Measurements from ENCODE around the gene FBXO4.

FBXO4 gene

DNA sequence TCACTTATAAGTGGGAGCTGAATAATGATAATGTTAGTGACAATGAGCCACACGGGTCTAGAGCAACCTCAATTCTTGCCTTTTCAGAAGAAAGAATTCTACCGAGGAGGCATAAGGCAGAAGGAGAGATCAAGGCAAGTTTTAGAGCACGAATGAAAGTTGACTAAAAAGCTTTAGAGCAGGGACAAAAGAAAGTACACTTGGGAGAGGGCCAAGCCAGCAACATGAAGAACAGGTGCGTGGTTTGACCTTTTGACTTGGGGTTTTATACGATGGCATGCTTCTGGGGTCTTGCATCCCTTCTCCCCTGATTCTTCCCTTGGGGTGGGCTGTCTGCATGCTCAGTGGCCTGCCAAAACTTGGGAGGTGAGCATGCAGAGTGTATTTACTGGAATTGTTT lies 42.3 kb upstream of the FBXO4 start:
- Histone ChIP-seq H3K4me3 (replicated peaks; ENCODE audit: low read depth, low read length) (no peak overlapping the region), H3K36me3 (ENCODE audit: control insufficient read depth, insufficient read depth, low read length) (no peaks in the 10 kb centered on the region), H3K27me3 (replicated peaks; ENCODE audit: control insufficient read depth, insufficient read depth, low read length) (no peaks in the 10 kb centered on the region)
- DNase-seq (ENCODE audit: extremely low read depth, insufficient read length), result no peak
- TF ChIP-seq CTCF (IDR thresholded peaks at IDR 0.05; ENCODE audit: insufficient read depth, low read length, poor library complexity, severe bottlenecking), result no peak

- no peaks in the 10 kb centered on the region for H3K36me3 ChIP-seq (ENCODE audit: control insufficient read depth, insufficient read depth, low read length)
- no peak for DNase-seq (ENCODE audit: extremely low read depth, insufficient read length)
- TF ChIP-seq CTCF (IDR thresholded peaks at IDR 0.05; ENCODE audit: insufficient read depth, low read length, poor library complexity, severe bottlenecking), result no peak
Observed at GRCh38 chr5:41883243-41883642, 41.8 kb upstream of the FBXO4 start.

DNA sequence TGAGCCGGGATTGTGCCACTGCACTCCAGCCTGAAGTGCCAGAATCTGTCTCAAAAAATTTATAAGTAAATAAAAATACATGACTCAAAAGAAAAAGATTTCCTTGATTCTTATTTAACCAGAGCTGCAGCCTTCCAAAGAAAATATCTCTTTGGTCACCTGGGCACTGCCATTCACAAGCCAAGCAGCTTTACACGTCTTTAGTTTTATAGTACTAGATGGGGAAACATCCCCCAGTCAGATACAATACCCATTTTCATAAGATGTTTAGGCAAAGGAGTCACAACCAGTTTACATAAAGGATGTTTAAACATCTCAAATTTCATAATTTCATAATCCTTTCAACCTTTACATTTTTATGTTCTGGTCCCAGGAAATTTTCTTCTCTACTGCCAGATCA lies 41.1 kb upstream of the FBXO4 start:
- H3K36me3 ChIP-seq (ENCODE audit: control insufficient read depth, insufficient read depth, low read length), result no peaks in the 10 kb centered on the region
- no peak for DNase-seq (ENCODE audit: extremely low read depth, insufficient read length)
- no peak for TF ChIP-seq CTCF (IDR thresholded peaks at IDR 0.05; ENCODE audit: insufficient read depth, low read length, poor library complexity, severe bottlenecking)
- H3K27me3 ChIP-seq (replicated peaks; ENCODE audit: control insufficient read depth, insufficient read depth, low read length), result no peaks in the 10 kb centered on the region
- H3K4me3 ChIP-seq (replicated peaks; ENCODE audit: low read depth, low read length), result no peak overlapping the region

More at GRCh38 chr5:41883243-41883642, 41.8 kb upstream of the FBXO4 start:
- H3K4me3 ChIP-seq (replicated peaks; ENCODE audit: low read depth, low read length), result no peak overlapping the region
- H3K27me3 ChIP-seq (replicated peaks; ENCODE audit: control insufficient read depth, insufficient read depth, low read length), result no peaks in the 10 kb centered on the region

- Histone ChIP-seq H3K27me3 (replicated peaks; ENCODE audit: control insufficient read depth, insufficient read depth, low read length) (no peaks in the 10 kb centered on the region), H3K36me3 (ENCODE audit: control insufficient read depth, insufficient read depth, low read length) (no peaks in the 10 kb centered on the region), H3K4me3 (replicated peaks; ENCODE audit: low read depth, low read length) (no peak overlapping the region)
- no peak for TF ChIP-seq CTCF (IDR thresholded peaks at IDR 0.05; ENCODE audit: insufficient read depth, low read length, poor library complexity, severe bottlenecking)
- DNase-seq (ENCODE audit: extremely low read depth, insufficient read length), result no peak
Observed at GRCh38 chr5:41885286-41885685, 39.8 kb upstream of the FBXO4 start.

DNA sequence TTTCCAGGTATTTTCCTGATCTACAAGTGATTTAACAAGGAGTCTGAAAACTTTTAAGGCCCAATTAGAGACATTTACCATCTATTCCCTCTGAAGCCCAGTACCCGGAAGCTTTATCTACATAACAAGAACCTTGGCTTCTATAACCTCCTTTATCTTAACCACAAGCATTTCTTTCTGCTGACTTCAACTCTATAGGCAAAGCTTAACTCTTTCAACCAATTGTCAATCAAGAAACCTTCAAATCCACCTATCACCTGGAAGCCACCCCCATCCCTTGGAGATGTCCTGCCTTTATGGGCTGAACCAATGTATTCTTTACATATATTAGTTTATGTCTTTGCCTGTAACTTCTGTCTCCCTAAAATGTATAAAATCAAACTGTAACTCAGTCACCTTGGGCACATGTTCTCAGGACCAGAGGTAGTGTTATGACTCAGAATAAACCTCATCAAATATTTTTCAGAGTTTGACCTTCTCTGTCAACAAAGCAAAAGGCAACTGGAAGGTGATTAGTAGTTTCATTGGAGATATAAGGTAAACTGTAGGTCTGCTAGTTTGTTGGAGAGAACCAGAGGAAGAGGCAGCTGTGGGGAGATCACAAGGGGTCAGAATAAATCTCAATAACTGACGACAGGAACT lies 33.9 kb upstream of the FBXO4 start:
- no peaks in the 10 kb centered on the region for H3K36me3 ChIP-seq (ENCODE audit: control insufficient read depth, insufficient read depth, low read length)

More for the DNA sequence above, 33.9 kb upstream of the FBXO4 start:
- no peaks in the 10 kb centered on the region for H3K27me3 ChIP-seq (replicated peaks; ENCODE audit: control insufficient read depth, insufficient read depth, low read length)
- no peak overlapping the region for H3K4me3 ChIP-seq (replicated peaks; ENCODE audit: low read depth, low read length)
- no peak for DNase-seq (ENCODE audit: extremely low read depth, insufficient read length)
- TF ChIP-seq CTCF (IDR thresholded peaks at IDR 0.05; ENCODE audit: insufficient read depth, low read length, poor library complexity, severe bottlenecking), result no peak
